Measurements from ENCODE around the gene TMEM252. TPM values are rescaled to one million over a fixed set of nuclear protein-coding genes. Genes with fewer than 3 reads are reported as not detected.

TMEM252 gene
- total and polyA plus RNA-seq, 4 donors = 0.17 TPM; not detected in 3

GRCh38 chr9:68493541-68493940, 47.1 kb downstream of the TMEM252 start:
- Histone ChIP-seq H3K9ac (ENCODE audit: low read depth in 1 of 2, low read length in 2 of 2) (no peak overlapping the region), H3K4me1 (ENCODE audit: control insufficient read depth in 4 of 4, insufficient read depth in 4 of 4, low read length in 3 of 4) (no peaks in the 10 kb centered on the region), H3K9me3 (ENCODE audit: control insufficient read depth in 4 of 4, low read length in 3 of 4) (no peaks in the 10 kb centered on the region), H3K4me3 (ENCODE audit: low read depth in 1 of 3, low read length in 3 of 3) (no peak overlapping the region), H3K27ac (ENCODE audit: low read depth in 1 of 2, low read length in 2 of 2) (no peak overlapping the region), H3K27me3 (ENCODE audit: control insufficient read depth in 4 of 4, insufficient read depth in 4 of 4, low read length in 3 of 4) (peaks cover 0 to 2% (median 0%) of the 10 kb centered on the region in 4 donors), H3K36me3 (ENCODE audit: control insufficient read depth in 4 of 4, insufficient read depth in 3 of 4, low read depth in 1 of 4, low read length in 3 of 4) (no peaks in the 10 kb centered on the region)
- no peak for TF ChIP-seq MAX (IDR thresholded peaks at IDR 0.05)
- TF ChIP-seq SP1 (IDR thresholded peaks at IDR 0.05) = no peak
- TF ChIP-seq HNF4G (IDR thresholded peaks at IDR 0.05) = no peak
- TF ChIP-seq FOXA1 (IDR thresholded peaks at IDR 0.05) = no peak
- no peak for TF ChIP-seq ZBTB33 (IDR thresholded peaks at IDR 0.05)
- no peak for TF ChIP-seq HNF4A (conservative IDR thresholded peaks at IDR 0.05)
- no peak for TF ChIP-seq FOXA2 (IDR thresholded peaks at IDR 0.05)
- TF ChIP-seq JUND (IDR thresholded peaks at IDR 0.05) = no peak
- TF ChIP-seq REST (IDR thresholded peaks at IDR 0.05) = no peak
- TF ChIP-seq ATF3 (IDR thresholded peaks at IDR 0.05) = no peak
- no peak for TF ChIP-seq RXRA (IDR thresholded peaks at IDR 0.05)
- no peak for TF ChIP-seq NR2F2 (IDR thresholded peaks at IDR 0.05)
- TF ChIP-seq YY1 (IDR thresholded peaks at IDR 0.05) = no peak
- no peak for DNase-seq (ENCODE audit: low spot score)

- Histone ChIP-seq H3K4me3 (ENCODE audit: low read depth in 1 of 3, low read length in 3 of 3) (no peak overlapping the region), H3K36me3 (ENCODE audit: control insufficient read depth in 4 of 4, insufficient read depth in 3 of 4, low read depth in 1 of 4, low read length in 3 of 4) (no peaks in the 10 kb centered on the region), H3K27me3 (ENCODE audit: control insufficient read depth in 4 of 4, insufficient read depth in 4 of 4, low read length in 3 of 4) (peaks cover 0 to 2% (median 0%) of the 10 kb centered on the region in 4 donors), H3K27ac (ENCODE audit: low read depth in 1 of 2, low read length in 2 of 2) (no peak overlapping the region), H3K9ac (ENCODE audit: low read depth in 1 of 2, low read length in 2 of 2) (no peak overlapping the region), H3K9me3 (ENCODE audit: control insufficient read depth in 4 of 4, low read length in 3 of 4) (no peaks in the 10 kb centered on the region), H3K4me1 (ENCODE audit: control insufficient read depth in 4 of 4, insufficient read depth in 4 of 4, low read length in 3 of 4) (no peaks in the 10 kb centered on the region)
- no peak for DNase-seq (ENCODE audit: low spot score)
- WGBS = 60% methylated on average over 6 of the region's 6 CpGs
- no peak for TF ChIP-seq ZBTB33 (IDR thresholded peaks at IDR 0.05)
- TF ChIP-seq ATF3 (IDR thresholded peaks at IDR 0.05) = no peak
- no peak for TF ChIP-seq NR2F2 (IDR thresholded peaks at IDR 0.05)
- TF ChIP-seq FOXA1 (IDR thresholded peaks at IDR 0.05) = no peak
Observed at GRCh38 chr9:68492806-68493205, 47.9 kb downstream of the TMEM252 start.
